Ammon's horn (tissue), 1 donor: Measurements from ENCODE around the gene ARHGEF39.

ENCODE experiments used
- DNase-seq: peaks from one replicate; pipeline ENCODE4 v3.0.0-alpha.2; 2016; ENCODE audit warnings: low spot score

Gene ARHGEF39

GRCh38 chr9:35675204-35675603, 10.2 kb upstream of the ARHGEF39 start:
- DNase-seq, result no peak

GRCh38 chr9:35674025-35674361, 9.0 kb upstream of the ARHGEF39 start:
- DNase-seq, result no peak

- DNase-seq, result peak; percentile 57
These were observed 8.4 kb upstream of the ARHGEF39 start, which contains the start of gene CA9 for GRCh38 chr9:35673132-35674024. Gene CA9 (plus strand): TSS chr9:35673928. CDS start chr9:35673960, 32 bp downstream.

- no peak for DNase-seq
These were observed 4.5 kb upstream of the ARHGEF39 start for GRCh38 chr9:35669331-35670145.

GRCh38 chr9:35667939-35668338, 2.9 kb upstream of the ARHGEF39 start:
- DNase-seq, result no peak

- no peak for DNase-seq
These were observed 1.6 kb upstream of the ARHGEF39 start for GRCh38 chr9:35666549-35666948.

- no peak for DNase-seq
These were observed 1.1 kb upstream of the ARHGEF39 start for GRCh38 chr9:35666045-35666444.

- DNase-seq, result no peak
These were observed 450 bp upstream of the ARHGEF39 start for GRCh38 chr9:35665471-35665818.

GRCh38 chr9:35662437-35662836, 2.6 kb downstream of the ARHGEF39 start:
- no peak for DNase-seq

GRCh38 chr9:35661756-35662350, 3.1 kb downstream of the ARHGEF39 start:
- DNase-seq, result no peak

- no peak for DNase-seq
These were observed 4.0 kb downstream of the ARHGEF39 start for GRCh38 chr9:35660966-35661415.

GRCh38 chr9:35659340-35659739, 5.7 kb downstream of the ARHGEF39 start:
- no peak for DNase-seq

- no peak for DNase-seq
These were observed 6.1 kb downstream of the ARHGEF39 start for GRCh38 chr9:35658968-35659220.

- peak; percentile 93 for DNase-seq
These were observed 6.6 kb downstream of the ARHGEF39 start, which contains the start of gene CCDC107 for GRCh38 chr9:35658137-35658967. Gene CCDC107 (plus strand): TSS chr9:35658292. CDS start chr9:35658380, 88 bp downstream.

- peak; percentile 99 for DNase-seq
These were observed 7.4 kb downstream of the ARHGEF39 start, which contains the start of gene RMRP for GRCh38 chr9:35657546-35658136. Gene RMRP (minus strand): TSS chr9:35658019.

- peak; percentile 57 for DNase-seq
These were observed 8.0 kb downstream of the ARHGEF39 start for GRCh38 chr9:35656831-35657545.

- DNase-seq, result no peak
These were observed 8.6 kb downstream of the ARHGEF39 start for GRCh38 chr9:35656348-35656747.

GRCh38 chr9:35653611-35654010, 11.4 kb downstream of the ARHGEF39 start:
- no peak for DNase-seq

- DNase-seq, result no peak
These were observed 12.2 kb downstream of the ARHGEF39 start for GRCh38 chr9:35652829-35653209.

GRCh38 chr9:35651956-35652828, 12.8 kb downstream of the ARHGEF39 start:
- no peak for DNase-seq
